ENCODE data around the gene MOSPD3.

GRCh38 chr7:100627238-100627549, 14.9 kb downstream of the MOSPD3 start:
- TF ChIP-seq ELF4 (IDR thresholded peaks at IDR 0.05) (no peak), PKNOX1 (IDR thresholded peaks at IDR 0.05) (no peak), HDGF (IDR thresholded peaks at IDR 0.05; ENCODE audit: borderline replicate concordance) (no peak), SUZ12 (IDR thresholded peaks at IDR 0.05) (no peak), BHLHE40 (IDR thresholded peaks at IDR 0.05; ENCODE audit: borderline replicate concordance) (no peak), NFRKB (IDR thresholded peaks at IDR 0.05) (no peak), L3MBTL2 (conservative IDR thresholded peaks at IDR 0.05) (no peak), TARDBP (IDR thresholded peaks at IDR 0.05) (no peak), FOXM1 (IDR thresholded peaks at IDR 0.05; ENCODE audit: borderline replicate concordance) (no peak), FOXA1 (IDR thresholded peaks at IDR 0.05) (no peak)

Data from HEK293T (cell line).